Measurements from ENCODE around the gene ZDHHC21. TPM values are rescaled to one million over a fixed set of nuclear protein-coding genes. Genes with fewer than 3 reads are reported as not detected.

Gene ZDHHC21
- total and polyA plus RNA-seq, 4 experiments from 2014 or later: 1.2 to 8.9 (median 3.8) TPM

DNA sequence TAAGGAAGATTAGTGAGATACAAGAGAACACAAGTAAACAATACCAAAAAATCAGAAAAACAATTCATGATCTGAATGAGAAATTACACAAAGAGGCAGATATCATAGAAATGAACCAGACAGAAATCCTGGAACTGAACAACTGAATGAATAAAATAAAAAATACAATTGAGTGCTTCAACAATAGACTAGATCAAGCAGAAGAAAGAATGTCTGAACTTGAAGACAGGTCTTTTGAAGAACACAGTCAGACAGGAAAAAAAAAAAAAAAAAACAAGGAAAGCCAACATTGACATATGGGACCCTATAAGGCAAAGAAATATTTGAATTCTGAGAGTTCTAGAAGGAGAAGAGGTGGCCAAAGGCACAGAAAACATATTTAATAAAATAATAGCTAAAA lies 115.2 kb downstream of the ZDHHC21 start:
- H3K27ac ChIP-seq (ENCODE audit: low read depth, low read length): no peak overlapping the region
- H3K27ac Mint-ChIP-seq: no peak overlapping the region
- H3K4me3 ChIP-seq (ENCODE audit: low read length in 2 of 2): no peak overlapping the region
- H3K9me3 Mint-ChIP-seq: peaks cover 14 to 53% (median 39%) of the 10 kb centered on the region in 8 donors
- H3K36me3 Mint-ChIP-seq: peaks cover 8 to 15% of the 10 kb centered on the region in 2 donors
- no peaks in the 10 kb centered on the region for H3K27me3 ChIP-seq (ENCODE audit: insufficient read depth, low read length)
- intact Hi-C loops (cut with micrococcal nuclease): no loop called here
- ChIA-PET POLR2A (ENCODE audit: partially characterized antibody) (no interaction called here), CTCF (ENCODE audit: partially characterized antibody) (interaction anchor here (0.7 kb wide), 1 partner anchor 77 kb away, joined by 3 read pairs; no protein-coding TSS in a partner anchor)
- peaks cover 0 to 3% of the 10 kb centered on the region in 2 donors for H3K27me3 Mint-ChIP-seq
- no peaks in the 10 kb centered on the region for H3K36me3 ChIP-seq (ENCODE audit: insufficient read depth, low read length)
- no peaks in the 10 kb centered on the region for H3K4me1 Mint-ChIP-seq
- no peaks in the 10 kb centered on the region for H3K4me1 ChIP-seq (ENCODE audit: insufficient read depth, low read length)
- no peak overlapping the region for H3K4me3 Mint-ChIP-seq
- DNase-seq: no peak
- no peaks in the 10 kb centered on the region for H3K9me3 ChIP-seq (ENCODE audit: control insufficient read depth in 1 of 2, low read length in 2 of 2)

GRCh38 chr9:14574173-14574572 lies 119.1 kb downstream of the ZDHHC21 start:
- Mint-ChIP-seq H3K9me3 (peaks cover 7 to 39% (median 33%) of the 10 kb centered on the region in 8 donors), H3K4me3 (no peak overlapping the region), H3K27me3 (no peaks in the 10 kb centered on the region), H3K36me3 (peaks cover 4 to 15% of the 10 kb centered on the region in 2 donors), H3K4me1 (no peaks in the 10 kb centered on the region), H3K27ac (no peak overlapping the region)
- POLR2A ChIA-PET (ENCODE audit: partially characterized antibody): no interaction called here
- Histone ChIP-seq H3K4me3 (ENCODE audit: low read length in 2 of 2) (no peak overlapping the region), H3K4me1 (ENCODE audit: insufficient read depth, low read length) (no peaks in the 10 kb centered on the region), H3K27ac (ENCODE audit: low read depth, low read length) (no peak overlapping the region), H3K9me3 (ENCODE audit: control insufficient read depth in 1 of 2, low read length in 2 of 2) (no peaks in the 10 kb centered on the region), H3K27me3 (ENCODE audit: insufficient read depth, low read length) (no peaks in the 10 kb centered on the region), H3K36me3 (ENCODE audit: insufficient read depth, low read length) (no peaks in the 10 kb centered on the region)
- CTCF ChIA-PET (ENCODE audit: partially characterized antibody): no interaction called here
- DNase-seq: no peak
- intact Hi-C loops (cut with micrococcal nuclease): no loop called here

DNA sequence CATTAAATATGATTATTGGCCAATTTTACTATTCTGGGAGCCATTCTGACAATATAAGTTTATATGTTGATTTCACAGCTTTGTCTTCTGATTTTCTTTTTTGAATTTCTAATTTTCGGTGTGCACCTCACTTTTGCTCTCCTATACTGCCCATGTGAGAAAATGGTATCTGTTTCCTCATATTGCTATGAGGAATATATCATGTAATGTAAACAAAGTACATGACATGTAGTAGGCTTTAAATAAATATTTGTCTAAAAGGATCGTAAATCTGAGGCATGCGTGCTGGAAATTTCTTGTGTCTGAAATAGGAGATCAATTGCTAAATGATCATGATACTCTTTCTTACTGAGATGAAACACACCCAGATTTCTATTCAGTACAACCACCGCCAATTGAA lies 119.9 kb downstream of the ZDHHC21 start:
- H3K36me3 Mint-ChIP-seq: peaks cover 4 to 11% of the 10 kb centered on the region in 2 donors
- no peaks in the 10 kb centered on the region for H3K27me3 ChIP-seq (ENCODE audit: insufficient read depth, low read length)
- ChIA-PET POLR2A (ENCODE audit: partially characterized antibody) (no interaction called here), CTCF (ENCODE audit: partially characterized antibody) (no interaction called here)
- H3K27ac Mint-ChIP-seq: no peak overlapping the region
- intact Hi-C loops (cut with micrococcal nuclease): no loop called here
- no peak for DNase-seq
- H3K27ac ChIP-seq (ENCODE audit: low read depth, low read length): no peak overlapping the region
- H3K36me3 ChIP-seq (ENCODE audit: insufficient read depth, low read length): no peaks in the 10 kb centered on the region
- H3K4me3 Mint-ChIP-seq: no peak overlapping the region
- H3K9me3 ChIP-seq (ENCODE audit: control insufficient read depth in 1 of 2, low read length in 2 of 2): no peaks in the 10 kb centered on the region
- H3K27me3 Mint-ChIP-seq: no peaks in the 10 kb centered on the region
- H3K4me1 Mint-ChIP-seq: no peaks in the 10 kb centered on the region
- peaks cover 7 to 32% (median 27%) of the 10 kb centered on the region in 8 donors for H3K9me3 Mint-ChIP-seq
- no peak overlapping the region for H3K4me3 ChIP-seq (ENCODE audit: low read length in 2 of 2)
- H3K4me1 ChIP-seq (ENCODE audit: insufficient read depth, low read length): no peaks in the 10 kb centered on the region

- no peaks in the 10 kb centered on the region for H3K36me3 Mint-ChIP-seq
- H3K27ac Mint-ChIP-seq: no peak overlapping the region
- intact Hi-C loops (cut with micrococcal nuclease): no loop called here
- peaks cover 0 to 14% (median 7%) of the 10 kb centered on the region in 8 donors for H3K9me3 Mint-ChIP-seq
- Histone ChIP-seq H3K27ac (ENCODE audit: low read depth, low read length) (no peak overlapping the region), H3K9me3 (ENCODE audit: control insufficient read depth in 1 of 2, low read length in 2 of 2) (no peaks in the 10 kb centered on the region), H3K36me3 (ENCODE audit: insufficient read depth, low read length) (no peaks in the 10 kb centered on the region), H3K4me1 (ENCODE audit: insufficient read depth, low read length) (no peaks in the 10 kb centered on the region), H3K4me3 (ENCODE audit: low read length in 2 of 2) (no peak overlapping the region), H3K27me3 (ENCODE audit: insufficient read depth, low read length) (no peaks in the 10 kb centered on the region)
- no peaks in the 10 kb centered on the region for H3K4me1 Mint-ChIP-seq
- H3K27me3 Mint-ChIP-seq: peaks cover 0 to 2% of the 10 kb centered on the region in 2 donors
- no peak overlapping the region for H3K4me3 Mint-ChIP-seq
- POLR2A ChIA-PET (ENCODE audit: partially characterized antibody): no interaction called here
- DNase-seq: no peak
- CTCF ChIA-PET (ENCODE audit: partially characterized antibody): interaction anchor here (0.8 kb wide), 1 partner anchor 9 kb away, joined by 3 read pairs; no protein-coding TSS in a partner anchor
Observed at GRCh38 chr9:14565352-14566016, 127.7 kb downstream of the ZDHHC21 start.

GRCh38 chr9:14563902-14564624 lies 129.2 kb downstream of the ZDHHC21 start:
- peaks cover 0 to 6% (median 5%) of the 10 kb centered on the region in 8 donors for H3K9me3 Mint-ChIP-seq
- CTCF ChIA-PET (ENCODE audit: partially characterized antibody): no interaction called here

DNA sequence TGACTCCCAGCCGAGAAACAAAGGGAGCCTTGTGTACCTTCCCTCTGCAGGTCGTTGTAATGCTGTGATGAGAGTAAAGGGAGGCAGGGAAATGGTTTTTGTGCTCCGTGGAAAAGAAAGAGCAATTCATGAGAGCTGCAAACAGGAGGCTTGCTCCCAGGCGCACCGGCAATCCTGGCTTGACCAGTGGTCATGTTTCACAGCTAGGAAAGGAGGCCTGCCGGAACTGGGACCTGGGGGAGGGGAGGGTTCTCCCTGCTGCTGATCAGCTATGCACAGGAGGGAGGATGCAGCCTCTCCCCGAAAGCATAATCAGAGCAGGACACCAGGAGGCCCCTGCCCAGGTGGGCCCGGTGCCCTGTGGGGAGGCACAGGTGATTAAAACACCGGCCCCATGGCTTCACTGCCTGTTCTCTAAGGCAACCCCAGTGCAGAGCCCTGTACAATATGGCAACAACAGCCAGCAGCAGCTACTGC lies 131.3 kb downstream of the ZDHHC21 start:
- intact Hi-C loops (cut with micrococcal nuclease): no loop called here

More at GRCh38 chr9:14563902-14564624, 129.2 kb downstream of the ZDHHC21 start:
- Mint-ChIP-seq H3K36me3 (no peaks in the 10 kb centered on the region), H3K4me3 (no peak overlapping the region), H3K27me3 (peaks cover 0 to 2% of the 10 kb centered on the region in 2 donors), H3K4me1 (peaks cover 0 to 2% (median 0%) of the 10 kb centered on the region in 4 donors), H3K27ac (no peak overlapping the region)
- Histone ChIP-seq H3K27ac (ENCODE audit: low read depth, low read length) (no peak overlapping the region), H3K4me3 (ENCODE audit: low read length in 2 of 2) (no peak overlapping the region), H3K36me3 (ENCODE audit: insufficient read depth, low read length) (no peaks in the 10 kb centered on the region), H3K27me3 (ENCODE audit: insufficient read depth, low read length) (no peaks in the 10 kb centered on the region), H3K9me3 (ENCODE audit: control insufficient read depth in 1 of 2, low read length in 2 of 2) (no peaks in the 10 kb centered on the region), H3K4me1 (ENCODE audit: insufficient read depth, low read length) (no peaks in the 10 kb centered on the region)
- POLR2A ChIA-PET (ENCODE audit: partially characterized antibody): no interaction called here
- DNase-seq: no peak
- intact Hi-C loops (cut with micrococcal nuclease): no loop called here

More for the DNA sequence above, 131.3 kb downstream of the ZDHHC21 start:
- H3K27me3 Mint-ChIP-seq: peaks cover 0 to 2% of the 10 kb centered on the region in 2 donors
- no peaks in the 10 kb centered on the region for H3K27me3 ChIP-seq (ENCODE audit: insufficient read depth, low read length)
- H3K4me3 Mint-ChIP-seq: no peak overlapping the region
- no peak overlapping the region for H3K27ac ChIP-seq (ENCODE audit: low read depth, low read length)
- DNase-seq: no peak
- H3K36me3 Mint-ChIP-seq: no peaks in the 10 kb centered on the region
- peaks cover 0 to 2% (median 0%) of the 10 kb centered on the region in 4 donors for H3K4me1 Mint-ChIP-seq
- H3K27ac Mint-ChIP-seq: no peak overlapping the region
- no peak overlapping the region for H3K4me3 ChIP-seq (ENCODE audit: low read length in 2 of 2)
- ChIA-PET CTCF (ENCODE audit: partially characterized antibody) (no interaction called here), POLR2A (ENCODE audit: partially characterized antibody) (no interaction called here)
- no peaks in the 10 kb centered on the region for H3K9me3 ChIP-seq (ENCODE audit: control insufficient read depth in 1 of 2, low read length in 2 of 2)
- H3K36me3 ChIP-seq (ENCODE audit: insufficient read depth, low read length): no peaks in the 10 kb centered on the region
- no peaks in the 10 kb centered on the region for H3K4me1 ChIP-seq (ENCODE audit: insufficient read depth, low read length)
- peaks cover 0 to 5% (median 1%) of the 10 kb centered on the region in 8 donors for H3K9me3 Mint-ChIP-seq

Data from CD4-positive, alpha-beta memory T cell (primary cell).